Activated T-helper 17 cell treated with anti-CD3 and anti-CD28 coated beads, Interleukin-2, amount 50 U/mL, for 72 hours (primary cell): ENCODE measurements around the gene FTSJ3. TPM values are rescaled to one million over a fixed set of nuclear protein-coding genes. Genes with fewer than 3 reads are reported as not detected.
"Not testable (repeated sequence)": the region's sequence is repeated elsewhere in the genome, so short reads cannot be mapped to it uniquely, and the experiment has no call there.

Source experiments
- ATAC-seq: fragments of 150-1000 bp; cut with Tn5 transposase; replicated peaks from 2 replicates; pipeline ENCODE4 v1.10.0; 2021; ENCODE audit warnings: mild to moderate bottlenecking, moderate library complexity
- H3K27ac Mint-ChIP-seq: one replicate; pipeline ENCODE4 v1.8.0; 2022; ENCODE audit warnings: mixed read lengths
- H3K27me3 Mint-ChIP-seq: one replicate; pipeline ENCODE4 v1.8.0; 2022; ENCODE audit warnings: mixed read lengths
- H3K36me3 Mint-ChIP-seq: one replicate; pipeline ENCODE4 v1.8.0; 2022; ENCODE audit warnings: low read depth, mild to moderate bottlenecking, mixed read lengths
- H3K4me1 Mint-ChIP-seq: one replicate; pipeline ENCODE4 v1.8.0; 2022; ENCODE audit warnings: mixed read lengths
- H3K4me3 Mint-ChIP-seq: one replicate; pipeline ENCODE4 v1.8.0; 2022; ENCODE audit warnings: mild to moderate bottlenecking, mixed read lengths
- H3K9me3 Mint-ChIP-seq: one replicate; pipeline ENCODE4 v1.8.0; 2022; ENCODE audit warnings: mixed read lengths
- total RNA-seq, 2 donors: library from RNA; stranded (reverse); gene quantifications; one replicate each; pipeline ENCODE4 v1.2.3, GENCODE V29; 2022

FTSJ3 gene
- total RNA-seq, 2 donors from 2014 or later = 36.3 to 74.1 TPM

DNA sequence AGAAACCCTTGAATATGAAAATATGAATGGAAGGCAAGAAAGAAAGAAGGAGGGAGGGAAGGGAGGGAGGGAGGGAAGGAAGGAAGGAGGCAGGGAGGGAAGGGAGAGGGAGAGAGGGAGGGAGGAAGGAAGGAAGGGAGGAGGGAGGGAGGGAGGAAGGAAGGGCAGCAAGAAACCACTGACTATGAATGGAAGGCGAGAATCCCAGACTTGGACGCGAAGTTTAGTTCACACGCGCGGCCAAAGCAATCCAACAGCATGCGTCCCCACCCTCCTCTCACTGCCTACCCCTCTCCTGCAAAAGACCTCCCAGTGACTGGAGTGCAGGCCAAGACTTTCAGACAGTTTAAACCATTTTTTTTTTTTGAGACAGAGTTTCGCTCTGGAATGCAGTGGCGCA is 22.9 kb upstream of the FTSJ3 start:
- ATAC-seq = no peak
- H3K4me1 Mint-ChIP-seq = peaks cover 10% of the 10 kb centered on the region
- H3K9me3 Mint-ChIP-seq = peaks cover 9% of the 10 kb centered on the region

DNA sequence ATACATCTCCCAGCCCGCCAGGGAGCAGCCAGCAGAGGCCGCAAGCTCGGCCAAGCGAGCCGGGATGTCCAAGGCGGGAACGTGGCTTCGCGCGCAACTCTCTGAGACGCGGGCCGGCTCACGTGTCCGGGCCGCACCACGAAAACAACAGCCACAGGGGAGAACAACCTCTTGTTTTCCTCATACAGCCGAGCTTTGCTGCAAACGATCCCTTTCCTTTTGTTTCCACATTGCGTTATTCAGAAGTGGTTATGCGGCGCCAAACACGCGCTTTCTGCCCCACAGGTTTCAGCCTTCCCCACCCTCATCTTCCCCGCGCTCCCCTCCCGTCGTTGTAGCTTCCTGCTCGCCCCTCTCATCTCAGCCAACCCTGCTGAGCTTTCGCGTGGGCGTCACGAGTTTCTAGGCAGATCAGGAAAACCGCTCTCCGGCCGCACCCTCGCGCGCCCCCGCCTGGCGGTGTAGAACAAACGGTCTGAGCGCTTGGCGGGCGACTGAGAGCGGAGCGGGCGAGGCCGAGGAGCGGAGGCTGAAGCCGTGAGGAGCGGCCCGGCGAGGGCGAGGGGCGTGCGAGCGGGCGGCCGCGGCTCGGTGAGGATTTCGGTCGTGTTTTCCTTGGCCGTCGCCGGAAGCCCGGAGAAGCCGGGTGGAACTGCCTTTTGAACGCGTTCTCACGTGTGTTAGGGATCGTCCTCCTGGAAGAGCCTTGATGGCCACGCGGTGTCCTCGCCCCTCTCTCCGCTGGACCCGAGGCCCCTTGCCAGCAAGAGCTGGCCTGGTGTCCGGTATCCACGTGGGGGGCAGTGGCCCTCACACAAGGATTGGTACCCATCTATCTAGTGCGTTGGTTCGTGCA is 21.6 kb upstream of the FTSJ3 start:
- Mint-ChIP-seq H3K27ac (peak overlapping the region; percentile 97), H3K36me3 (peaks cover 10% of the 10 kb centered on the region), H3K4me3 (peak overlapping the region; percentile 83), H3K4me1 (peaks cover 14% of the 10 kb centered on the region), H3K9me3 (peaks cover 9% of the 10 kb centered on the region), H3K27me3 (no peaks in the 10 kb centered on the region)
- peak; percentile 94 for ATAC-seq

More for the DNA sequence above, 22.9 kb upstream of the FTSJ3 start:
- no peak overlapping the region for H3K4me3 Mint-ChIP-seq
- peaks cover 10% of the 10 kb centered on the region for H3K36me3 Mint-ChIP-seq
- H3K27me3 Mint-ChIP-seq = no peaks in the 10 kb centered on the region
- H3K27ac Mint-ChIP-seq = no peak overlapping the region

DNA sequence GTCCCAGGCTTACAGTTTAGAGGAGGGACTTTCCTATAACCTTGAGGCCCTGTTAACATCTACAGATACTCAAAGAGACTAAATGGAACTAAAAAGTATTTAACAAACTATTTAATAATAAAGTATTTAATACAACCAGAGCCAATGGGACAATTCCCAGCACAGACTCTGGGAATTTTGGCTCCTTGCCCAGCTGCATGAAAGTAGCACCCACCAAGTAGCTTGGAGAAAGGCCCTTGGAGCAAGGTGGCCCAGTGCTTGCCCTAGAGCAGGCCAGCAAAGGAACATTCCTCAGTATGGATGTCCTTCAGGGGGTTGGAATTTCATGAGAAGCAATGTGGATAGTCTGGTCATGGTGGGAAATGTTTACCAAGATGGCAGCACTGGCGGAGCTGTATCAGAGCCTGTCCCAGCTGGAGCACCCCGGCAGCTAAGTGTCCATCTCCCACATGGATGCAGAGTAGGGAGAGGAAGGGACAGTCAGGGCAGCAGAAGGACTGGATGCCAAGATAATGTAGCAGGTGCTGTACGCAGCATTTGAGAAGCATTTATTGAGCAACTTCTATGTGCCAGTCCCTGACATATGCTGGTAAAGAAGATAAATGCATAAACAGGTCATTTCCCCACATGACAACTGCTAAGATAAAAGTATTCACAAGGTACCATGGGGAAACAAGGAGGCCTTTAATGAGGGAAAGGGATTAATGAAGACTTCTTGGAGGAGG is 20.2 kb upstream of the FTSJ3 start:
- Mint-ChIP-seq H3K4me1 (peaks cover 14% of the 10 kb centered on the region), H3K27me3 (no peaks in the 10 kb centered on the region), H3K9me3 (peaks cover 9% of the 10 kb centered on the region), H3K4me3 (peak overlapping the region; percentile 83), H3K36me3 (peaks cover 10% of the 10 kb centered on the region), H3K27ac (peak overlapping the region; percentile 97)
- no peak for ATAC-seq

DNA sequence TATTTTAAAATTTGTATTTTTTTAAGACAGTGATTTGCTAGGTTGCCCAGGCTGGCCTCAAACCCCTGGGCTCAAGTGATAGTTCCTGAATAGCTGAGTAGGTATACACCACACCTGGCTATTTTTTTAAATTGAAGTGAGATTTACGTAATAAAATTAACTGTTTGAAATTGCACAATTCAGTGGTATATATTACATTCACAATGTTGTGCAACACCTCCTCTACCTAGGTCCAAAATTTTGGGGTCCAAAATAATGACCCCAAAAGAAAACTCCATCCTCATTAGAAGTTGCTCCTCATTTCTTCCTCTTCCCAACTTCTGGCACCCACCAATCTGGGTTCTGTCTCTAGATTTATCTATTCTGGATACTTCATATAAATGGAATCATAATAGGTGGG is 18.0 kb upstream of the FTSJ3 start:
- ATAC-seq = no peak
- peaks cover 9% of the 10 kb centered on the region for H3K9me3 Mint-ChIP-seq
- H3K27ac Mint-ChIP-seq = no peak overlapping the region
- H3K27me3 Mint-ChIP-seq = no peaks in the 10 kb centered on the region
- H3K36me3 Mint-ChIP-seq = peaks cover 22% of the 10 kb centered on the region
- H3K4me1 Mint-ChIP-seq = peaks cover 20% of the 10 kb centered on the region
- no peak overlapping the region for H3K4me3 Mint-ChIP-seq

DNA sequence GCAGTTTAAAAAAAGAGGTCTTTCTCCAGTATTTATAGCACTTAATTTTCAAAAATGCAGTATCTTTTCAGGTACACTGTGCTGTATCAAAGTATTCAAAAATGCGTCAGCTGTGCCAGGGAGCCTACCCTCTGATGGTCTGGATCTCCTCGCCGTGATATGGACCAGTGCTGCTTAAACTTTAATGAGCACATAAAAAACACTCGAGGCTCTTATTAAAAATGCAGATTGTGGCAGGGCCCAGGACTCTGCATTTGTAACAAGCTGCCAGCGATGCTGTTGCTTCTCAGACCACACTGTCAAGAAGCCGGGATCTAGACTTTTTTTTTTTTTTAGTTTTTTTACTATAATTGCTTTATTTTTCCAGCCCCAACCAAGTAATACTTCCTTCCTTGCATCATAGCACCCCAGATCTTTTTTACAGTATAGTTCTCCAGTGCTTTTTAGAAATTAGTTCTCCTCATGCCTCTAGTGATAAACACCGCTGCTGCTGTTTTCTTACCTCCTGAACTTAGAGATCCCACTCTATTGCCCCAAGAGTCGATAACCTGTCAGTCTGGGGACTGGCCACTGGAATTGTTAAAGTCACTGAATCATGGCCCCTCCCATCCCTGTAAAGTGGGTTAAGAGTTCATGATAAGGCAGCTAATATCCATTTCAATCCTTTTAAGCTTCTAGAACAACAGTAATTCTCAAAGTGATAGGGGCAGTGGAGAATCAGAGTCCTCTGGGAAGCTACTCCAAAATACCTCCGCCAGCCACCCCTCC is 16.6 kb upstream of the FTSJ3 start:
- Mint-ChIP-seq H3K27ac (peak overlapping the region; percentile 86), H3K36me3 (peaks cover 24% of the 10 kb centered on the region), H3K27me3 (no peaks in the 10 kb centered on the region), H3K4me1 (peaks cover 22% of the 10 kb centered on the region), H3K4me3 (peak overlapping the region; percentile 93), H3K9me3 (peaks cover 8% of the 10 kb centered on the region)
- no peak for ATAC-seq

DNA sequence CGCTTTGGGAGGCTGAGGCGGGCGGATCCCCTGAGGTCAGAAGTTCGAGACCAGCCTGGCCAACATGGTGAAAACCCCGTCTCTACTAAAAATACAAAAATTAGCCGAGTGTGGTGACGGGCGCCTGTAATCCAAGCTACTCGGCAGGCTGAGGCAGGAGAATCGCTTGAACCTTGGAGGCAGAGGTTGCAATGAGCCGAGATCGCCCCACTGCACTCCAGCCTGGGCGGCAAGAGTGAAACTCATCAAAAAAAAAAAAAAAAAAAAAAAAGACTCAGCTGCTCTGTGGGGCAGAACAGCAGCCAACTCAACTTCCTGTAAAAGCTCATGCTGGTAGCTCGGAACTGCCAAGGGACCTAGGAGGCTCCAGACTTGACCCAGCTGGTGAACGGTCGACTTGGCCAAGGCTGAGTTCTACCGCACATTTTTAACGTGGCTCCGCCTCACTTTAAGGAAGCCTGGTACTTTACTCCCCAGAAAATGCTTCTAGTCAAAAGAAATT is 16.0 kb upstream of the FTSJ3 start:
- Mint-ChIP-seq H3K36me3 (peaks cover 20% of the 10 kb centered on the region), H3K4me1 (peaks cover 17% of the 10 kb centered on the region), H3K27ac (peak overlapping the region; percentile 86)

DNA sequence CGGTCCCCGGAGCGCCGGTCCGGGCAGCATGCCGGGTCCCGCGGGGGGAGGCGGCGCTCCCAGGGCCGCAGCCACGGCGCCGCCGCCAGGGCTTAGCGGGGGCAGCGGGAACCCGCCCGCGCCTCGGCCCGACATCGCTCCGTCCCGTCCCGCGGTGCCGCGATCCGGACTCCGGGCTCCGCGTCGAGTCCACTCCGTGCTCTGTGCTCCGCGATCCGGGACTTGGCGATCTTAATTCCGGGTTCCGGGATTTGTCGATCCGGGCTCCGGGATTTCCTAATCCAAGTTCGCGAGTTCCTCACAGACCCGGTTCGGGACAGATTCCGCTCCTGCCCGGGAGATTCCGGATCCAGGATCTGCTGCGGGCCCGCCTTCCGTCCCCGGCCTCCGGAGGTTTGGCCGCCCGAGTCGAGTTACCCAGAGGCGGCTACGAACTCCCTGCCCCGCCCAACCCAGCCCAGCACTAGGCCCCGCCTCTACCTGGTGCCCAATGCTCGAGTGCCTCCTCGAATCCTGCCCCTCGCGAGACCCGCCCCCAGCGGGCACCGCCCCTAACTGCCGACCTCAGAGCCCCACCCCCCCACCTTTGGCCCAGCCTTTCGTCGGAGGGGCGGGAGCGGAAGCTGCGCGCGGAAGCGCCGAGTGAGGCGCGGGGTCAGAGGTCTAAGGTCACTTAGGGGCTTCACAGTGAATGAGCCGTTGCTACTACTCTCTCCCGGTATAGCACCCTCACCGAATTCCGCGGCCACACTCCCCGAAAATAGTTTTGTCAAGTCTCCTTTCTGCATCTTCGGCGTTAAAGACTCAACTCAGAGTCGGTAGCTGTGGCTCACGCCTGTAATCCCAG is 15.3 kb upstream of the FTSJ3 start, which contains the start of gene SMARCD2:
Gene SMARCD2 (minus strand): TSS at position 146 of the 847 bp plus-strand sequence. CDS start 11 bp downstream, at position 135.
- Mint-ChIP-seq H3K36me3 (peaks cover 15% of the 10 kb centered on the region), H3K4me3 (peak within 1 kb of the TSS; percentile 93), H3K27ac (peak within 1 kb of the TSS; percentile 96), H3K9me3 (no peaks in the 10 kb centered on the region), H3K4me1 (peaks cover 13% of the 10 kb centered on the region), H3K27me3 (no peaks in the 10 kb centered on the region)
- ATAC-seq = peak; percentile 93

More for the DNA sequence above, 16.0 kb upstream of the FTSJ3 start:
- not testable (repeated sequence) for H3K27me3 Mint-ChIP-seq, H3K9me3 Mint-ChIP-seq
- ATAC-seq = peak; percentile 12
- H3K4me3 Mint-ChIP-seq = peak overlapping the region; percentile 93

DNA sequence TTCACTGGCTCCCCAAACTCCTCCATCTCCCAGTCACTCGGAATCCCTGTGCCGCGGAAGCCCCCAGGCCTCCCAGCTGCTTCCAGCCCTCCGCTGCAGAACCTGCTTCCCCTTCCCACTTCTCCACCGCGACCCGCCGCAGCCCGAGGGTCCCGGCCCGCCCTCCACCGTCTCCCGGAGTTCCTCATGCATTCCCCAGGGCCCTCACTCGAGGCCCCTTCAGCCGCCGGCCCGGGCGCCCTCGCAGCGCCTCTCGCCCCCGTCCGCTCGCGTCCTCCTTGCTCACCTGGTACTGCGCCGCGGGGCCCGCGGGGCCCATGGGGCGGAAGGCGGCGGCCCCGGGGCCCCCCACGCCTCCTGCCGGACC is 14.7 kb upstream of the FTSJ3 start:
- Mint-ChIP-seq H3K27ac (peak overlapping the region; percentile 96), H3K9me3 (no peaks in the 10 kb centered on the region), H3K36me3 (peaks cover 16% of the 10 kb centered on the region), H3K4me3 (peak overlapping the region; percentile 93), H3K27me3 (no peaks in the 10 kb centered on the region), H3K4me1 (peaks cover 13% of the 10 kb centered on the region)
- ATAC-seq = peak; percentile 20

DNA sequence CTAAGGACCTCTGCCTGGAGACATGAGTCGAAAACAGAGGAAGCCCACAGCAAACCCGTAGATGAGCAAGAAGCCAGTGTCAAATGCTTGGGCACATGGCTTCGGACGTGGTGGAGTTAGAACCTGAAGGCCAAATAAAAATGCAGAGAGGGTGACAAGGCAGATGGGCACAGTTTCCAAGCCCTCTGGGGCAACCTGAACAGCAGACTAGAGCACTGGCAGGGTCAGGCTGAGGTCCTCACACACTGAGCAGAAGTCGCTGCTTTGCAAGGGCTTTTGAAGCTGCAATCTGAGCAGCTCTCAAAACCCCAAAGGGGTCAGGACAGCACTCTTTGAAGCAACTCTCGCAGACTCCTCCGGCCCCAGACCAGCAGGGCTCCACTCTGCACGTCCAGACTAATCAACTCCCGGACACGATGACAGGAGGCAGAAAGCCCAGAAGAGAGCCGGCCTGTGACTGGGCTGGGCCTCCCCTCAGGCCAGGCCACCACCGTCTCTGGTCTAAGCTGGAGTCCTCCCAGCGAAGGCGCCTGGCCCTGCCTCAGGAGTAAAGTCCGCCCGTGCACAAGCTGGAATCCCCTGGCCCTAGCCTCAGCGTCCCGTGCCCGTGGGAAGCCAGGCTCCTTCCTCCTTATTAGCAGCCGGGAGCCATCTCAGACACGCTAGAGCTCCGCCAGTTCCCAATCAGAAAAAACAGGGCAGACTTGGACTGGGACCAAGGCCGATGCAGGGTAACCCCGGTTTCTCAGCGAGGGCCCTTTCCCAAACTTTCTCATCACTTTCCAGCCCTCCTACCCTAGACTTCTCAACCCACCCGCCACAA is 14.1 kb upstream of the FTSJ3 start:
- Mint-ChIP-seq H3K4me1 (peaks cover 13% of the 10 kb centered on the region), H3K27me3 (no peaks in the 10 kb centered on the region)

DNA sequence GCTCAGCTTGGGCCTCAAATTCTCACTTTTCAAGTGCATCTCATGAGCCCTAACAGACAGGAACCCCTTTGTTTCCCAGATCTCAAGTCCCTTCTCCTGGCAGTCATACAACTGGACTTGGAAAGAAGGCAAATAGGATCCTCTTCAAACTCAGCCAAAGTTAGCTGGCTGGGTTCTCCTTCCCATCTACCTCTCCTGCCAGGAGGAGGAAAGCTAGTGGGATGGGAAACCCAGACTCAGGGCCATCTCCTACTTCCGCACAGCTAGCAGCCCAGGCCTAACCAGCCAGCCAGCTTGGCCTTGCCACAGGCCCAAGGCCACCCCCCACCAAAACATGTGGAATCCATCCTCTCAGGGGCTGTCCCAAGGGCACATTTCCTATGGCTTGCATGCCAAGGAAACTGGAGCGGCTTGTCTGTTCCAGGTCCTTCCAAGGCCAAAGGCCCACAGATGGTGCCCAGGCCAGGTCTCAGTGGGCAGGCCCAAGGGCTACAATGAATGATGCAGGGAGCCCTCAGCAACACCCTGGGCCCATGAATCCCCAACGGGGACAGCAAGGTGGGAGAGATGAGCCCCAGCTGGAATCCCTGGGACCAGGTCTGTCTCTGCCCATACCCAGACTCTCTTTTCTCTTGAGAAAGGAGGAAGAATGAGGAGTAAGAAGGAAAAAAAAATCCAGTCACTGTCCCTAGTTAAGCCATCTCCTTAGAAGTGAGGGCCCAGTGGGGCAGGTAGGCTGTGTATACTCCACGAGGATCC is 13.3 kb upstream of the FTSJ3 start:
- Mint-ChIP-seq H3K4me3 (peak overlapping the region; percentile 93), H3K9me3 (no peaks in the 10 kb centered on the region), H3K4me1 (peaks cover 13% of the 10 kb centered on the region), H3K27me3 (no peaks in the 10 kb centered on the region), H3K36me3 (peaks cover 30% of the 10 kb centered on the region), H3K27ac (peak overlapping the region; percentile 96)
- ATAC-seq = no peak

More for the DNA sequence above, 14.1 kb upstream of the FTSJ3 start:
- no peak for ATAC-seq
- Mint-ChIP-seq H3K36me3 (peaks cover 22% of the 10 kb centered on the region), H3K9me3 (no peaks in the 10 kb centered on the region), H3K27ac (peak overlapping the region; percentile 96), H3K4me3 (peak overlapping the region; percentile 93)

DNA sequence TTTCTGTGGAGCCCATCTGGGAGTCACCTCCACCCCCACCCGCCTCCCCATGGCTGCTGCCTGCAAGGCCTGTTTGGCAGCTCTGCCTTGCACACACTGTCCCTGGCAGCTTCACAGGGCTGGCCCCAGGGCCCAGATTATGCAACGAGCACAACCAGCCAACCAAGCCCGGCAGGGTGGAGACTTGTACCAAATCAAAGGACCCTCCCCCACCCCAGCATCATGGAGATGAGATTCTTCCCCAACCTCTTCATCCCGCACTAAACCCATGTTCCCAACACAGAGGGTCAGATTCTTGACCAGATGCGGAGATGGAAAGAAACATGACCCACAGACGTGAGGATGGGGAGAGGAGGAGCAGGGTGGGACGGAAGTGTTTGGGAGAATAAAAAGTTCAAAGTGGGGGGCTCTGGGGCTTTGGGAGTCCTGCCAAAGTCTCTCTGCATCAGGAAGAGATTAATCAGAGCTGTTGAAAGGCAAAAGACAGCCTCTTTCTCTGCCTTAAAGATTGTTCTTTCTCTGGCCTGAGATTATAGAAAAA is 11.2 kb upstream of the FTSJ3 start:
- peaks cover 50% of the 10 kb centered on the region for H3K36me3 Mint-ChIP-seq

DNA sequence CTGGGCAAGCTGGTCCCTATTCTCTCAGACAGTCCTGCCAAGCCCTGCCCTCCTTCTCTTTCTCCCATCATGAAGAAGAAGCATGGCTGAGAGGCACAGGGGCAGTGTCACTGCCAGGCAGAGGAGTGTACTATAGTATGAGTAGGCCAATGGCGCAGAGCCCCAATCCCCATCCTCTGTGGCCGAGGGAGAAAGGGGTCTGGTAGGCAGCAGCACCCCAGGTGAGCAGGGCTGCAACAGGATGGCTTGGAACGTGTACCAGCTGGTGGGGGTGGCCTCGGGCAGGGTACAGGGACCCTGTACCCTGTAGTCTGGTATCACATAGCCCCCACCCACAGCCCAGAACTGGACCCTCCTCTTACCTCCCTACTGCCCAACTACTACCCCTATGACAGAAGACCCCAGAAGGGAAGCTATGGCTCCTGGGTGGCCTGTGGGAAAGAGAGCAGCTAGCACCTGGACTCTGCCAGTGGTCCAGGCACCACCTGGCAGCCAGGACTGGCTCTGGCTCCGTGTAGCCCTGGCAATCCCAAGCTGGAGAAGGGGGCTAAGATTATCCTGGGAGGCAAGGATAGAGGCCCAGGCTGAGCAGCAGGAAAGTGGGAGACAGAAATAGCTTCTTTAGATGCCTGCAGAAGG is 10.6 kb upstream of the FTSJ3 start:
- Mint-ChIP-seq H3K4me1 (peaks cover 15% of the 10 kb centered on the region), H3K9me3 (no peaks in the 10 kb centered on the region), H3K4me3 (peak overlapping the region; percentile 56), H3K27ac (peak overlapping the region; percentile 68), H3K27me3 (no peaks in the 10 kb centered on the region), H3K36me3 (peaks cover 57% of the 10 kb centered on the region)
- ATAC-seq = no peak

More for the DNA sequence above, 11.2 kb upstream of the FTSJ3 start:
- Mint-ChIP-seq H3K9me3 (no peaks in the 10 kb centered on the region), H3K4me3 (peak overlapping the region; percentile 56), H3K27me3 (no peaks in the 10 kb centered on the region), H3K4me1 (peaks cover 15% of the 10 kb centered on the region), H3K27ac (peak overlapping the region; percentile 68)
- ATAC-seq = no peak
